ENCODE results near the gene MICAL2. TPM values are rescaled to one million over a fixed set of nuclear protein-coding genes. Genes with fewer than 3 reads are reported as not detected.

MICAL2 gene
- total and polyA plus RNA-seq, 2 donors, result 42.5 to 44.1 TPM

GRCh38 chr11:12245091-12245490 is 134.7 kb downstream of the MICAL2 start:
- 80% methylated on average over 6 of the region's 6 CpGs for WGBS
- Histone ChIP-seq H3K36me3 (ENCODE audit: insufficient read depth) (no peaks in the 10 kb centered on the region), H3K4me3 (ENCODE audit: low read depth, low read length) (no peak overlapping the region), H3K27ac (ENCODE audit: low read depth) (no peak overlapping the region), H3K4me1 (ENCODE audit: insufficient read depth) (no peaks in the 10 kb centered on the region)
- no peak for DNase-seq (ENCODE audit: extremely low spot score)

- DNase-seq (ENCODE audit: extremely low spot score), result no peak
- WGBS, result 77% methylated on average over 3 of the region's 3 CpGs
- H3K36me3 ChIP-seq (ENCODE audit: insufficient read depth), result no peaks in the 10 kb centered on the region
- no peak overlapping the region for H3K4me3 ChIP-seq (ENCODE audit: low read depth, low read length)
- no peaks in the 10 kb centered on the region for H3K4me1 ChIP-seq (ENCODE audit: insufficient read depth)
- no peak overlapping the region for H3K27ac ChIP-seq (ENCODE audit: low read depth)
Measured at GRCh38 chr11:12245549-12246016, 135.2 kb downstream of the MICAL2 start.

GRCh38 chr11:12246147-12246546 is 135.8 kb downstream of the MICAL2 start:
- WGBS, result 96% methylated on average over 5 of the region's 5 CpGs
- DNase-seq (ENCODE audit: extremely low spot score), result no peak
- Histone ChIP-seq H3K36me3 (ENCODE audit: insufficient read depth) (no peaks in the 10 kb centered on the region), H3K4me3 (ENCODE audit: low read depth, low read length) (no peak overlapping the region), H3K4me1 (ENCODE audit: insufficient read depth) (no peaks in the 10 kb centered on the region), H3K27ac (ENCODE audit: low read depth) (no peak overlapping the region)

- WGBS, result 93% methylated on average over 4 of the region's 4 CpGs
- H3K27ac ChIP-seq (ENCODE audit: low read depth), result no peak overlapping the region
- H3K4me1 ChIP-seq (ENCODE audit: insufficient read depth), result no peaks in the 10 kb centered on the region
- H3K36me3 ChIP-seq (ENCODE audit: insufficient read depth), result no peaks in the 10 kb centered on the region
- no peak for DNase-seq (ENCODE audit: extremely low spot score)
- H3K4me3 ChIP-seq (ENCODE audit: low read depth, low read length), result no peak overlapping the region
Measured at GRCh38 chr11:12246989-12247388, 136.6 kb downstream of the MICAL2 start.

DNA sequence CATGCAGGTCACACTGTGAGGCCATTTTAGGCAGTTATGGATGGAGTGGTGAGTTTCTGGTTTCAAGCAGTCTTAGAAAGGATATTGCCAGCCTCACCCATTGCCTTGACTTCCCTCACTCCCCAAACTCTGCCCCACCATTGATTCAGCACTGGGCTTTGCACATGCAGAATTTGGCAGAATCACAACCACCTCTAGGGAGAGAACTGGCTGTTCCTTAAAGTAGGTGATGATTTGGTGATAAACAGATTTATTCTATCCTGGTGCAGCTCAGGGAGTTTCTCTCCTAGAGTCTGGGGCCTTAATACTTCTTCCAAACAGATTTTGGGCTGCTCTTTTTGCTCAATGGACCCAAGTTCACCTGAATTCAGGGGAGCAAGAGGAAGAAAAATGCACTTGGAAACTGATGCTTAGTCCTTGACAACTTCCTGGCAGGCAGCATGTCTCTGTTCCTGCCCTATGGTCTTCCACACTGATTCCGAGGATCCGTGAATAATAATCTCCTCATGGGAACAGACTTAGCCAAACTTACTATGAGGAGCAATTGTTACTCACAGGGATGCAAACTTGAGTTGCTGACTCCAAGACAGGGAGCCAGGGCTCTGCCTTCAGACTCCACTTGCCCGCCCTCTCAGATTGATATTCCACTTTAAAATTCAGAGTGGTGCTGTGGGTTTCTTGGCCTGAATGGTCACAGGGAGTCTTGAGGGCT is 137.3 kb downstream of the MICAL2 start:
- Histone ChIP-seq H3K27ac (ENCODE audit: low read depth) (no peak overlapping the region), H3K4me3 (ENCODE audit: low read depth, low read length) (no peak overlapping the region), H3K36me3 (ENCODE audit: insufficient read depth) (no peaks in the 10 kb centered on the region), H3K4me1 (ENCODE audit: insufficient read depth) (no peaks in the 10 kb centered on the region)
- 63% methylated on average over 3 of the region's 3 CpGs for WGBS
- DNase-seq (ENCODE audit: extremely low spot score), result no peak

- 44% methylated on average over 5 of the region's 5 CpGs for WGBS
- no peaks in the 10 kb centered on the region for H3K4me1 ChIP-seq (ENCODE audit: insufficient read depth)
- no peak overlapping the region for H3K27ac ChIP-seq (ENCODE audit: low read depth)
- peak; percentile 53 for DNase-seq (ENCODE audit: extremely low spot score)
- H3K4me3 ChIP-seq (ENCODE audit: low read depth, low read length), result no peak overlapping the region
- H3K36me3 ChIP-seq (ENCODE audit: insufficient read depth), result no peaks in the 10 kb centered on the region
Measured at GRCh38 chr11:12248330-12248729, 137.9 kb downstream of the MICAL2 start.

DNA sequence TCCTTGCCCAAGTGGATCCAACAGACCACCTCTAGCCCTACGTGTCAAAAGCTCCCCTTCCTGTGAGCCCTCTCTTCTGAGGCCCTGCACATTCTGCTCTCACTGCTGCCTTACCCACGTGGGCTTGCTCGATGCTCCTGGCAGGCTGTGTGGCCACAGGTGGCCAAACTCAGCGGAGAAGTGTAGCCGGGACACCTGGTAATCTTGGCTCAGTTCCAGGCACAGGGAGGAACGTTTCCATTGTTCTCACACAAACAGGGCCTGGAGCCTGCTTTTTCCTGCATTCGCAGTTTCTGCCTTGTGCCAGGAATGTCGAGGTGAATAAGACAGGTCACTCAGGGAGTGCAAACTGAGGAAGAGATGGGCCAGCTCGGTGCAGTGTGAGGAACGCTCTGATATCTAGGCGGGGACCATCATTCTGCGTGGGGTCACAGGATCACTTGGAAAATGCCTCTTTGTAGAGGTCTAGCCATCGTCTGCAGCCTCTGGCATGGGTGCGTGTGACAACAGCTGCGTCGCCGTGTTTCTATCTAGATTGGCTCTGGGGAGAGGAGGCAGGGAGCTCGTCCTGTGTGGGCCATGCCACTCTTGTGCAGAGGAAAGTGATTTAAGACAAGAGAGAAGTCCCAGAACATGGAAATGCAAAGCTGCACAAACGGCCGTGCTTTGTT is 139.3 kb downstream of the MICAL2 start:
- Histone ChIP-seq H3K4me3 (ENCODE audit: low read depth, low read length) (no peak overlapping the region), H3K27ac (ENCODE audit: low read depth) (no peak overlapping the region), H3K36me3 (ENCODE audit: insufficient read depth) (no peaks in the 10 kb centered on the region), H3K4me1 (ENCODE audit: insufficient read depth) (no peaks in the 10 kb centered on the region)
- 71% methylated on average over 20 of the region's 20 CpGs for WGBS
- no peak for DNase-seq (ENCODE audit: extremely low spot score)

DNA sequence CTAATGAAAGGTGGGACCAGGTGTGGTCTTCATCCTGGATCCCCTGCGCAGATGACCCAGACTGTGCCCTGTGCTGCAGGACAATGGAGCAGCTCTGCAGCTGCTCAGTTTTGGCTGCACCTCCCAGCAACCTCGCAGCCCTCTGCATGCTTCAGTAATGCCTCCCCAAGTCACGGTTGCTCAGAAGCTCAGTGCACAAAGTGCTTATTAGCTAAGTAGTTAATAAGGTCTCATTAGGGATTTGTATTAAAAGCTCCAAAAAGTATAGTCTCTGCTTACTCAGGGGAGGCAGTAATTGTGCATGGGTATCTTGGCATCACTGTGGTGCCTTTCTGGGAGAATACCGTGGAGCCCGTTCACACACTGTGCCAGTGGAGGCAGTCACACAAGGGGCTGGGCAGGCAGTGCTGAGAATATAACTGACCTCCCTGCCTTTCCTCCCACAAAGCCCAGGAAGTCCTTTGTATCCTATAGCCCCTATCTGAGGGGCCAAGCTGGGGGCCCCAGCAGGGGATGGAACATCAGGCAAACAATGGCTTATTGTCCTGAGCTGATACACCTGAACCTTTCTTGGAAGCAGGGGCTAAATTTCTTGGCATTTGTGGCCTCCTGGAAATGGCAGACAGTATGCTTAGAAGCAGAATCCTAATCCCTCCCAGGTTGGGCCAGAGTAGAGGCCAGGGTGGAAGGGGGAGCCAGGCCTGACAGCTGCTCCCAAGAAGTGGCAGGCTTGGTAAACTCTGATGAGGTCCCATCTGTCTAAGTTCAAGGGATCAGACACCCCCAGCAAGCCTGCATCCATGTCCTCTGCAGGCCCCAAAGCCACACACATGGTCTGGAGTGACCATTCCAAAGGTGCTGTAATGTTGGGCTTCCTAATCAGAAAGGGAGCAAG is 141.5 kb downstream of the MICAL2 start:
- Histone ChIP-seq H3K4me3 (ENCODE audit: low read depth, low read length) (no peak overlapping the region), H3K36me3 (ENCODE audit: insufficient read depth) (no peaks in the 10 kb centered on the region), H3K27ac (ENCODE audit: low read depth) (no peak overlapping the region), H3K4me1 (ENCODE audit: insufficient read depth) (no peaks in the 10 kb centered on the region)
- 65% methylated on average over 5 of the region's 5 CpGs for WGBS
- no peak for DNase-seq (ENCODE audit: extremely low spot score)

GRCh38 chr11:12253843-12254281 is 143.5 kb downstream of the MICAL2 start:
- H3K4me3 ChIP-seq (ENCODE audit: low read depth, low read length), result no peak overlapping the region
- H3K36me3 ChIP-seq (ENCODE audit: insufficient read depth), result no peaks in the 10 kb centered on the region
- H3K27ac ChIP-seq (ENCODE audit: low read depth), result no peak overlapping the region
- DNase-seq (ENCODE audit: extremely low spot score), result no peak
- H3K4me1 ChIP-seq (ENCODE audit: insufficient read depth), result no peaks in the 10 kb centered on the region
- WGBS, result 94% methylated on average over 7 of the region's 7 CpGs

- WGBS, result 54% methylated on average over 3 of the region's 3 CpGs
- no peak for DNase-seq (ENCODE audit: extremely low spot score)
- H3K4me3 ChIP-seq (ENCODE audit: low read depth, low read length), result no peak overlapping the region
- no peaks in the 10 kb centered on the region for H3K4me1 ChIP-seq (ENCODE audit: insufficient read depth)
- no peaks in the 10 kb centered on the region for H3K36me3 ChIP-seq (ENCODE audit: insufficient read depth)
- H3K27ac ChIP-seq (ENCODE audit: low read depth), result no peak overlapping the region
Measured at GRCh38 chr11:12258451-12258850, 148.1 kb downstream of the MICAL2 start.

DNA sequence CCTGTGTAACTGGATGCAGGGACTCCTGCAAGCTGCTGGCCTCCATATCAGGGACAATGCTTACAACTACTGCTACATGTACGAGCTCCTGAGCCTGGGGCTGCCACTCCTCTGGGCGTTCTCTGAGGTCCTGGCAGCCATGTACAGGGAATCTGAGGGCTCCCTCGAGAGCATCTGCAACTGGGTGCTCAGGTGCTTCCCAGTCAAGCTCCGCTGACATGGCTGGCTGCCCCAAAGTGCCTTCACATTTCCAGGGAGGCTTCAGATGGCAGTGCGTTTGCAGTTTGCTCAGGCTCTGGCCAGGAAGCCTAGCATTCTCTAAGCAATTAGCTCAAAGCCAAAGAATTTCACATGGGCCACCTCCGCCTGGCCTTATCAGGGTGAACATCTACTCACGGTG is 149.6 kb downstream of the MICAL2 start:
- no peak overlapping the region for H3K27ac ChIP-seq (ENCODE audit: low read depth)
- WGBS, result 89% methylated on average over 7 of the region's 7 CpGs
- no peaks in the 10 kb centered on the region for H3K4me1 ChIP-seq (ENCODE audit: insufficient read depth)
- H3K4me3 ChIP-seq (ENCODE audit: low read depth, low read length), result no peak overlapping the region
- no peaks in the 10 kb centered on the region for H3K36me3 ChIP-seq (ENCODE audit: insufficient read depth)
- DNase-seq (ENCODE audit: extremely low spot score), result no peak

DNA sequence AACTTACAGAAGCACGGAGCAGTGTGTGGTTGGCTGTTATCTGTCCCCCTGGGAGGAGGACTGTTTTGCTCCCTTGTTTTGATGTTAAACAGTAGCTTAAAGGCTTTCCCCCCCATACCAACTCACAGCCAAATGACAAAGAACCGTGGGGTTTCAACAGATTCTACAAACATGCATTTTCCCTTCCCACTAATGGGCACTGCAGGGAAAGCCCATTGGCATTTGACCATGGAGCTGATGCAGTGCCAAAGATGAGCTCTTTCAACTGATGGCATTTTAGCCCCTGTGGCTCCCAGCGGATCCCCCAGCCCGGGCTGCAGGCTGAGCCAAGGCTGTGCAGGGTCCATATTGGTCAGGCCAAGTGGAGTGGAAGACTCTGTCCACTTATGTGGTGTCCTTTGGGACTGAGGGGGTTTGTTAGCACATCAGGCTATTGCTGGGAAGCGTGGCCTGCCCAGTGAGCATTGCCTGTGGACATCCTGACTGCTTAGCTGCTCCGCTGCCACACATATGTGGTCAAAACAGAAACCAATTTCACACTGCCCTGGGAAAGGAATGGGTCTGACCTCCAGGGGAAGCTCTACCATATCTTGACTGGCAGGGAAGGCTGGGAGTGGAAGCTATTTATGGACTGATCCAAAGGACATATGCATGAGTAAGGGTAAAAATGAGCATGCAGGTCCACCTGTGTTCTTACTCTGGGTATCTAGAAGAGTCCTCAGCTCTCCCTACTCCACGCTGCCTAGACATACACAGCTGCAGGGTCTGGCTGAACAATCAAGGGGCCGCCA is 150.5 kb downstream of the MICAL2 start:
- Histone ChIP-seq H3K27ac (ENCODE audit: low read depth) (no peak overlapping the region), H3K4me1 (ENCODE audit: insufficient read depth) (no peaks in the 10 kb centered on the region), H3K4me3 (ENCODE audit: low read depth, low read length) (no peak overlapping the region), H3K36me3 (ENCODE audit: insufficient read depth) (no peaks in the 10 kb centered on the region)
- WGBS, result 94% methylated on average over 8 of the region's 8 CpGs
- DNase-seq (ENCODE audit: extremely low spot score), result no peak

- H3K4me1 ChIP-seq (ENCODE audit: insufficient read depth), result no peaks in the 10 kb centered on the region
- H3K4me3 ChIP-seq (ENCODE audit: low read depth, low read length), result no peak overlapping the region
- H3K27ac ChIP-seq (ENCODE audit: low read depth), result no peak overlapping the region
- WGBS, result 95% methylated on average over 5 of the region's 5 CpGs
- DNase-seq (ENCODE audit: extremely low spot score), result no peak
- H3K36me3 ChIP-seq (ENCODE audit: insufficient read depth), result no peaks in the 10 kb centered on the region
Measured at GRCh38 chr11:12261551-12261950, 151.2 kb downstream of the MICAL2 start.
